GM19452 (cell line): ENCODE results near the gene LRRC7.
"Not testable (repeated sequence)": the region's sequence is repeated elsewhere in the genome, so short reads cannot be mapped to it uniquely, and the experiment has no call there.

Source experiments
- ATAC-seq: cut with Tn5 transposase; IDR thresholded peaks from one replicate; pipeline ENCODE4 v1.9.1; 2021; ENCODE audit not compliant: unreplicated experiment

Gene LRRC7

DNA sequence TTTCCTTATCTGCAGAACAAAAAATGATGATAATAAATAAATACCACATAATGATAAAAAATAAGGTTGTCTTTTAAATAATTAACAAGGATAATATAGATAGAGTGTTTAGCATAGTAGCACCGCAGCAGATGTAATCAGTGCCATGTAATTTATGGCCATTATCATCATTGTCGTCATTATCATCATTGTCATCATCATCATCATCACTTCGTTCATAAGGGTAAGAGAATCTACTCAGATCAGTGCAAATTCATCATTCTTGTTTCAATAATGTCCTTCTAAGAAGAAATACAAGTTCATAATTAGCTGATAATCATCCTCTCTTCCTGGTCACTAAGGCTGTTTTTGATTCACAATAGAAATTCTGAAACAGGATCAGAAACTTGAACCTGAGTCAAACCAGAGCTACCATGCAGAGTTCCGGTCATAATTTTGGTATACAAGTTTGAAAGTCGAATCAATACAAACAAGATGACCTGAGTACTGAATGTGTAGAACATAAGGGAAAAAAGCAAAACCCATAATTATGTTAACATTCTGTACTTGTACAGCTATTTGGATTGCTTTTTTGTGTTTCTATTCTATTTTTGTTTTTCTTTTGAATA is 465.6 kb downstream of the LRRC7 start:
- ATAC-seq, result peak; percentile 78

DNA sequence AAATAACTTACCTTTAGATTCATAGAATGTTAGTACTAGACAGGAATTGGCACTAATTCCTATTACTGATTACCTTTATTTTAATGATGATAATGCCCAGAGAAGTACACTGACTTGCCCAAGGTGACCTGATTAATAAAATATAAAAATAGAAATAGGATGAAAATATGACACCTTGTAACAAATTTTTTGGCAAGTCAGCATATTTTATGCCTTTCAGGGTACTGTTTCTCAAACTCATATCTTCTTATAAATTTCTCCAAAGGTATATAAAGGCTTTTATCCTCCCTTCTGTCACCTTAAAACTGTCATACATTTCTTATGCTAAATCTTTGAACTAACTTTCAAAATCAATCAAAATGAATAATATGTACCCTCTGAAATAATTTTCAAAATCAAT is 466.2 kb downstream of the LRRC7 start:
- ATAC-seq, result no peak

DNA sequence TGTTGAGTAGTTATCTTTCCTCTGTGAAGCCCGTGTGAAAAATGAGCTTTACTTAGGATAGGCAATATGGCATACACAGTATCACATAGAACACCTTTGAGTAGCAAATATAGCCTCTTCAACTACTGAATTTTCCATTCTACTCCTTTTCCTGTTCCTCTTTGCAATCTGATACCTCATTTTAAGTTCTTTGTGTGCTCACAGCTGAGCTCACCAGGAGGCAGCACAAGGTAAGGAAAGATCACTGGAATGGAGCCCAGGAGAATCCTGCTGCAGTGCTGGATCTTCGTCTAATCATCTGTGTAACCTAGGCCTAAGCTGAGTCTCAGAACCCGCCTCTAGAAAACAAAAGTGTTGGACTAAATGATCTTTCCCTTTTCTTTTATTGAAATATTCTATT is 466.7 kb downstream of the LRRC7 start:
- ATAC-seq, result no peak

DNA sequence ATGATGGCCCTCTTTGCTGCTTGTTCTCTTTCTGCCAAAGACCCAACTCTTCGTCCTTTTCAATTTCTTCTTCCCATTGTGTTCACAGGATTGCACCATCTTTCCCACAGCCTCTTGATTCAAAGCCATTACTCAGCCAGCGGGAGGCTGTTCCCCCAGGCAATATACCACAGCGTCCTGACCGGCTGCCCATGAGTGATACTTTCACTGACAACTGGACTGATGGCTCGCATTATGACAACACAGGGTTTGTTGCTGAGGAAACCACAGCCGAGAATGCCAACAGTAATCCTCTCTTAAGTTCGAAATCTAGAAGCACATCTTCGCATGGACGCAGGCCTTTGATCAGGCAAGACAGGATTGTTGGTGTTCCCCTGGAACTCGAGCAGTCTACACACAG is 470.3 kb downstream of the LRRC7 start:
- no peak for ATAC-seq

DNA sequence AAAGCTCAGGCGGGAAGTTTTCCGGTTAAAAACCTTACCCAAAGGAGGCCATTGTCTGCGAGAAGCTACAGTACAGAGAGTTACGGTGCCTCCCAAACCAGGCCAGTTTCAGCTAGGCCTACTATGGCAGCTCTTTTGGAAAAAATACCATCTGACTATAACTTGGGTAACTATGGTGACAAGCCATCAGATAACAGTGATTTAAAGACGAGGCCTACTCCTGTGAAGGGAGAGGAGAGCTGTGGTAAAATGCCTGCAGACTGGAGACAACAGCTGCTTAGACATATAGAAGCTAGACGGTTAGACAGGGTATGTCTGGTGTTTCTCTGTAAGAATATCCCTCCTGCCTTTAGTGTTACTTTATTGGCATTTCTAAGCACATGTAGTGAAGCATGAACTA is 471.8 kb downstream of the LRRC7 start:
- ATAC-seq, result no peak

DNA sequence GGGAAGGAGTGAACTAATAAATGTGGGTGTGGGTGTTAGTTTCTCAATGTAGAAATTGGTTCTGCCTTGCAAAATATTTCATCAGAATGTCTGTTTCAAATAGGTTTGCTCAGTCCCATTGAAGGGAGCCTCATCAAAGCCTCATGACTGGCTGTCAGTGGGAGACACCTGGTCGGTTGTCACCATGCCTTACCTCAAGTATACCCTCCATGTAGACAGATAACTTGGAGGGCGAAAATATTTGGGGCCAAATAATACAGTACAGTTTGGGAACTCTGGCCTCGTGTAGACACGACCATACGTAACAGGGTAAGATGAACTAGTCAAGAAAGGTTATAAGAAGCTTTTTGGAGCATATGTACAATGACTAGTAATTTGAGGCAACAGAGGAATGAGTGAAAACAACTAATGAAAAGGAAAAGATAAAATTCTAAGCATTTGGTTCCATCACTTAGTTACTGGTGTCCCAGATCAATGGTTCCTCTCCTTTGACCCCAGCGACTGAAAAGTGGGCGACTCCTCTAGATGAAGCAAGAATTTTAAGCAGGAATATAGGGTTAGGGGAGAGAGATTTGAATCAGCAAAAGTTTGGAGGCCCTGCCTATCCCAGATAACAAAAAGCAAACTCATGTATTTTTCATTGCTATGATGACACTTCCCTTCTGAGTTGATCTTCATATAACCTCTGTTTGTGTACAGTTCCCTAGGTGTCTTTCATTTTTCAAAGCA is 473.8 kb downstream of the LRRC7 start:
- ATAC-seq, result no peak

DNA sequence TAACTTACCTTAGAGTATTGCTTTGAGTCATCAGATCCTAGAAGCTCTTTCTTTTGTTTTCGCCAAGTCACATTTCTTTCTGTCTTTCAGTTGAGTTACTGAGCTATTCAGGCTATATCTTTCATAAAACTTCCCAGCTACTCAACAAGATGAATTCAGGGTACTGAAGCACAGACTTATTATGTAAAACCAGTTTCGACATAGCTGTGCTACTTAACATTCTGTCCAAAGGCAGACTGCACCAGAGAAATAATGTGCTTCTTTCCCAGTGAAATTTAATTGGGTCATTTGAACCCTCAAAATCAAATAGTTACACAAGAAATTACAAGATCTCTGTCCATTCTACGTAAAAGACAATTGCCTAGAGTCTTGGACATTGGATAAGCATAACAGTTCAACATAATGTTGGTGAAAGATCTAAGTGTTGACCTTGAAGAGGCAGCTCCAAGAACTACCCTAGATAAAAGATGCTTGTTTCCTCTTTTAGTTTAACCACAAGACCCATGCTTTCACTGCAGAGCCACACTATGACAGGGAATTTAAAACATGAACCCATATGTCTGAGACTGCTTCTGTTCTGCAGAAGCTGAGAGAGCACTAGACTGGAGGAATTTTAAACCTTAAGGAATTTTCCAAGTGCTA is 474.5 kb downstream of the LRRC7 start:
- ATAC-seq, result no peak

DNA sequence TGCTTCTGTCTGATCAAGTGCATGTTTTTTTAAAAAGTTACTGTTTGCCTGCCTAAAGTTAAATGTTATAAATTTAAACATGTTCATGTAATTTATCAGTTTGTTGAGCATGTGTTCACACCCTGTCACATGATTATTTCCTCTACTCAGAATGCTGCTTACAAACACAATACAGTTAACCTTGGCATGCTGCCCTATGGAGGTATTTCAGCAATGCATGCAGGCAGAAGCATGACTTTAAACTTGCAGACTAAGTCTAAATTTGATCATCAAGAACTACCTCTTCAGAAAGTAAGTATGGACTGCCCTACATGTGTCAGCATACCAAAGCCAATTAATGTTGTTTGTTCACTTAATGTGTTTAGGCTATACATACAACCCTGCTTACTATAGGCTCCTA is 476.1 kb downstream of the LRRC7 start:
- ATAC-seq, result no peak

DNA sequence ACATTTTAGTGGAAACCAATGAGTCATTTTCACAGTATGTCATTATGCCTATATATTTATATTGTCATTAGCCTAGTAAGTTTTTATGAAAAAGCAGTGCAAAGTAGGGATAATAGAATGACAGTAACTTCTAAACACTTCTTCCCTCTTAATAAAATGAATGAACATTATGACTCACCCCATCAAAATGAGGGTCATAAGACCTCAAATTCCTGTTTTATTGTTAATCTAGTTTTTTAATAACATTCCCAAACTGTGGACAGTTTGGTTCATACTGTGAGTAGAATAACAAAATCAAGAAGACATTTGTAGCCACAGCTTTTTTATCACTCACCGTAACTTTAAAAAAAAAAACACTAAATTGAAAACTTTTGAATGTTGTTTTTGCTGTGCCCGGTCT is 477.1 kb downstream of the LRRC7 start:
- no peak for ATAC-seq

DNA sequence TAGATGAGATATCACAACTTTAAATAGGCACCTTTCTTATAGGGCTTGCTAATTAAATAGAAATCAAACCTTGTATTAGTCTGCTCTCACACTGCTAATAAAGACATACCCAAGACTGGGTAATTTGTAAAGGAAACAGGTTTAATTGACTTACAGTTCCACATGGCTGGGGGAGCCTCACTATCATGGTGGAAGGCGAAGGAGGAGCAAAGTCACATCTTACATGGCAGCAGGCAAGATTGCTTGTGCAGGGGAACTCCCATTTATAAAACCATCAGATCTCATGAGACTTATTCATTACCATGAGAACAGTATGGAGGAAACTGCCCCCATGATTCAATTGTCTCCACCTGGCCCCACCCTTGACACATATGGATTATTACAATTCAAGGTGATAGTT is 477.9 kb downstream of the LRRC7 start:
- ATAC-seq, result not testable (repeated sequence)

DNA sequence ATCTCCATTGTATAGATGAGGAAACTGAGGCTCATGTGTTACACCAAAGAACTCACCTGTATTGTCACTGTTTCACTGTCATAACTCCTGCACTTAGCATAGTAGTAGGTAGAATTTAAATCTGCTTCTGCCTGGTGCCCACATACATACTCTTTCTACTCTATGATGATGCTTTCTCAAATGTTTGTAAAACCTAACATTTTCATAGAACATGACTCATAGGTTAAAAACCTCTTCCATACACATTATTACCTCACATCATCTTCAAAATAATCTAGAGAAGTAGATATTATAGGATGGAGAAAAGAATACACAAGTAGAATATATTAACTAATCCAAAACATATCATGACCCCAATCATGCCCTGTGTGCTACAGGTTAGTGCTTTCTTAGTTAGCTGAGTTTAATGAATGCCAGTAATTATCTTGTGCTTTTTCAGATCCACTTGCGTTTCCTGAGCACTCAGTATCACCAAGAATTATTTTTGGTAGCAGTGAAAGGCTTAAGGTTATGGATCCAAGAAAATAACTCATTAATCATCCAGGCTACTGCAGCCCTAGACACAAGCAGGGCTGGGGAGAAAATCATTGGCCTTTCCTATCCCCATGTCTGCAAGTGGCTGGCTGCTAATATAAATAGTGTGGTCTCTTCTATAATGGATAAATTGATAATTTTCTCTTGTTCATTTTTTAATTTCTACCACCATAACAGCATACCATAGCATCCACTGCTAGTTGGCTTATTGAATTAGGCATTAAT is 480.8 kb downstream of the LRRC7 start:
- no peak for ATAC-seq

DNA sequence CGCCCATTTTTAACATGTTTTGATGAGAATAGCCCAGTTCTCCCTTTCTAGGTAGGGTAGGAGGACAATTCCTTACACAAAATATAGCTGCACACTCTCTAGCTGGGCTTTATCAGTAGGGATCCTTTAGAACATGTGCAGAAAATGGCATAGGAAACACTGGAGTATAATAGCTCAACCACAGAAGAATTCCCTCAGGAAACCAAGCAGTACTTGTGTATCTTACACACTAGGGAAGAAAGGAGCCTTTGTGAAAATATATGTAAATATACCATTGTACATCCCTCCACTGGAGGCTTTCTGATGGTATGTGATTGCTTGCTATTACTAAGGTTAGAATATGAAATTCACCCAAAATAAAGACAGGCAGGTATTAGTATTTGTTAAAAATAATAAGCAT is 484.2 kb downstream of the LRRC7 start:
- ATAC-seq, result no peak

DNA sequence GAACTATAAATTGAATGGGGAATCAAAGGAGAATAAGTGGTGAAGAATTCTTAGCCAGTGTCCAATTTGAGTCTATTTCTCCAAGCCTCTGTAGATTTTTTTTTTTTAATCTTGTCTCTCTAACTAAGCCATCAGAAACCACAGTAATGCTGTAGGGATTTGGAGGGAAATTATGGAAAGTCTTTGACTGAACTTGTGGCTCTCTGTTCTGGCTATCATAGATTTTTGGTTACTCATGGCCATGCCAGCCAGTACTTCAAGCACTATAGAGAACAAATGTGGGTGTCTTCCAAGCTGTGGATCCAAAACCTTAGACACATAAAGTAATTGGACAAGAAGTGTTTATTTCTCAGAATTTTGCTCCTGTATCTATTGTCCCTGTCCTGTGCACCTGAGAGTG is 489.8 kb downstream of the LRRC7 start:
- no peak for ATAC-seq

DNA sequence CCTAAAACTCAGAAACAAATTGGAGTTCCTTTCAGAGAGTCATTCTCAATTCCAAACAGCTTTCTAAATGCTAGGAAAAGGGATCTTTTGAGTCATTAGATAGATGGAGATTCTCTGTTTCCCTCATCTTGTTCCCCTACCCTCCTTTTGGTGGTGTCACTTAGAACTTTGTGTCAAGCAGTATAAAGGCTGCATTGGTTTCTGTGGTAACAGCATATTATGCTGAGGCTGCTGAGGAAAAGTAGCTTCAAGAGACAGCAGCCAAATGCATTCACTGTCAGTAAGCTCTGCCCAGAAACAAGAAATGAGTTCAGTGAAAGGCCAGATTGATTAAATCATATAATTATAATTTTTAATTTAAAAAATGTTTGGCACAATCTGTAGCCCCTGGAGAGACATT is 493.5 kb downstream of the LRRC7 start:
- no peak for ATAC-seq

DNA sequence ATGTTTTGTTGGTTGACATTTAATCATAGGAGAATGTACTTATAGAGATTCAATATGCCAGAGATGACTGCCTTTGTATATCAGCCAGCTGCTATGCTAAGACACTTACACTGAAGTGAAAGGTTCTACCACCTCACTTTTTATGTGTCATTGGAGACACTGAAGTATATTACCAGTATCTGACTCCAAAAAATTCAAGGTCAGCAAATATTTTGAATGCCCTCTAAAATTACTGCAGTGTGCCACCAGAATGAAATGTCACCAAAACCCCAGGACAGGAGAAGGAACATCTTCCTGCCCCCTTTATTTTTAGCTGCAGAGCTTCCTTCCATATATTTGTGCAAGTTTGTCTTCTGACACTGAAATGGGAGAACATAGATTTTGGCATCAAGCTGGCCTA is 496.1 kb downstream of the LRRC7 start:
- no peak for ATAC-seq

DNA sequence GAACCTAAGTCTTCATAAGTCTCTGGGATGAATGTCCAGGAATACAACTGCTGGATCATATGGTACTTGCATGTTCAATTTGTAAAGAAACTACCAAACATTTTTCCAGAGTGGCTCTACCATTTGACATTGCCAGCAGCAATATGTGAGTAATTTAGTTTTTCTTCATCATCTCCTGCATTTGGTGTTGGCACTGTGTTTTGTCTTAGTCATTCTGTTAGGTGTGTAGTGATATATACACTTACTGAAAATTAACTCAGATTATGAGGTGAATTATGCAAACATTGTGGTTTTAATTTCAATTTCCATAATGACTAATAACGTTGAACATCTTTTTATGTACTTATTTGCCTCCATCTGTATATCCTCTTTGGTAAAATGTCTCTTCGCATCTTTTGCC is 499.0 kb downstream of the LRRC7 start:
- no peak for ATAC-seq

DNA sequence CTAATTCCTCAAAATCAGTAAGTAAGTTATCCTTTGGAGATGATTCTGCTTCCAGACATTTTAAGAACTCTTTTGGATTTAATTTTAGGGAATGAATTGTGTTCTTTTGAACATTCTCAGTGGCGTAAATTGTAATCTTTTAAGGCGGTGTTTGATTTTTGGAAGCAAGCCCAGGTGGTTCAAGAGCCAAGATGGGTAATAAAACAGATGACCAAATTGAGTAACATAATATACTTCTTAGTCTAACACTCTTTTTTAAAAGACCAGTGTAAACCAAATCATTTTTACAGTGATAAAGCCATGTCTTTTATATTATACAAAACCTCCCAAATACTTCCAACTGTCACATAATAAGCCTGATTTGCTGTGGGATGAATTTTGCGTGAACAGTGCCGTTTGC is 503.9 kb downstream of the LRRC7 start:
- ATAC-seq, result no peak

DNA sequence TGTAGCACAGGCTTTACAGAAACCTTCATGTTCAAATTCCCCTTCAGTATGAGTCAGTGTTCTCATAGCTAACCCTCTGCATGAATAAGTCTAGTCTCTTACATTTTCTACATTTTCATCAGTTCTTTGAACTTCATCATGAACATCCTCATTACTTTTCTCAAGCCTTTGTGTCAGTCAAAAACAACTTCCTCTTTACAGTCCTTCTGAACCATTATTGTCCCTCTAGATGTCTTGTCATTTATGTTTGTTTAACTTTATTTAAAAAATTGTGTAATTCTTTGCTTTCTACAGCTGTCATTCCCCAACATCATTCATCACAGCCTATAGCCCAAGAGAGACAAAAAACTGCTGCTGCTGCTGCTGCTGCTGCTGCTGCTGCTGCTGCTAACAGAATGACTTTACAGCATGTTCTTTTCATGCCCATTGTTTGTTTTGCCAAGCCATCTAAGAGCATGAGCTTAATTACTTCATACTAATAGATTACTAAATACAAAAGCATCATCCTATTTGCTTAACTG is 504.6 kb downstream of the LRRC7 start:
- ATAC-seq, result no peak

DNA sequence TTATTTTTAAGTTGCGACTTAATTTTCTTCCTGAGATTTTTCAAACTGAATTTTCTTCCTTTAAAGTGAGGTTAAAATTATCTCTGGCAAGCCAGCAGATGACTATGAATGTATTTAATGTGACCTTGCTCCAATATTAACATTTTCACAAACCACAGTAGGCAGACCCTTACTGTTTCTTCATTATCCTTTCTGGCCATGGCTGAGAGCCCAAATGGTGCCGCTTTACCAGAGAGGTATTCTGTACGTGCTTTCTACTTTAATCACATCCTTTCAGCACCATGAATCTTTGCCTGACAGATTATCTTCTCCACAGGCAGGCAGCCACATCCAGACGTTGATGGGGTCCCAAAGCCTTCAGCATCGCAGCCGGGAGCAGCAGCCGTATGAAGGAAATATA is 508.0 kb downstream of the LRRC7 start:
- ATAC-seq, result no peak

DNA sequence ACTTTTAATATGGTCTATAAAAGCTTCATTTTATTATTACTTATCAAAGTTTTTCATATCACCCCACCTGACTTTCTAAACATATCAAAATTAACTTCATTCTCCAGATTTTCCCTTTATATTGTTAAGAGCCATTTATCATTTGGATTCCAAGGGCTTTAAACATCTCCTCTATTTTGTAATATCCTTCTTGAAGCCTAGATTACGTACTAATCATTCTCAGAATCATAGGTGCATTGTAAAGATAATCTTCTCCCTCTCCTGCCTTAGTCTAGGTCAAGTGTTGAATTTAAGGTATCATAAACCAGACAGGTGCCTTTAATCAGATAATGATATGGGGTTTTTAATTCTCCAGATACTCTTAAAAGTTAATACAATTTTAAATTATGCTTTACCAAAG is 509.3 kb downstream of the LRRC7 start:
- ATAC-seq, result no peak

DNA sequence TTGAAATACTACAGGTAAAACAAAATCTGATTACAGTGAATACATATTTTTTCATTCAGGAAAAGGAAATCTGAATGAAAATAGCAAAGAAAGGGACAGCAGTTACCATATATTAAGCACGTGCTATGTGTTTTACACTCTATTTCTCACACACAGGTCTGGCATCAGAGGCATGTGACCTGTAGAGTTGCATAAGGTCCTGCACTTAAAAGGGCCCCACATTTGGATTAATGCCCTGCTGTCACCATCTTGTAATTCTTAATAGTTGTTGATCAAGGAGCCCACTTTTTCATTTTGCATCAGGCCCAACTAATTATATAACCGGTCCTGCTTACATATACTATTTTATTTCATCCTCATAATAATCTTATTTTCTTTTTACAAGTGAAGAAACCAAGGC is 511.8 kb downstream of the LRRC7 start:
- ATAC-seq, result no peak

DNA sequence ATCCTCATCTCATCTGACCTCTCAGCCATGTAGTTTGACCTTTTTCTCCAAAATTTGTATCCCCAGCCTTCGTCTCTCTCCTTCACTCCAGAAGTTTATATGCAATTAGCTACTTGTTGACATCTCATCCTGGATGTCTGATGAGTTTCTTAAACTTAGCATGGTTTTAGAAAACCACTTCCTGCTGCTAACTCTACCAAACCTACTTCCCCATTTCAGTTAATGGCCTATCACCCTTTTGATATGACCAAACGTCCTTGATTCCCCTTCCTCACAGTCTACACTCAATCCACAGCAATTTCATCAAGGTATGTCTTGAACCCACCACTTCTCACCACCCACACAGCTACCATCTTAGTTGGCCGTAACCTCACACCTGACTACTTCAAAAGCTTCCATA is 515.8 kb downstream of the LRRC7 start:
- peak; percentile 73 for ATAC-seq
